OCI-LY3 (cell line): ENCODE data around the gene CHST11.

Experiments
- H2AFZ ChIP-seq: fragments of 200-600, 300-600 bp; shearing (Covaris generic); 2 replicates; pipeline ENCODE4 v1.6.0; 2014; ENCODE audit warnings: antibody characterized with exemption, low read depth, low read length
- H3K27ac ChIP-seq: fragments of 200-600, 300-600 bp; sonication (generic); 2 replicates; pipeline ENCODE4 v1.5.1; 2014; ENCODE audit warnings: mild to moderate bottlenecking, low read length, moderate library complexity, mixed read lengths
- H3K27me3 ChIP-seq: fragments of 200-600, 300-600 bp; sonication (generic); 2 replicates; pipeline ENCODE4 v1.6.1; 2014; ENCODE audit warnings: low read depth, low read length, mixed read lengths
- H3K36me3 ChIP-seq: fragments of 200-600, 300-600 bp; sonication (generic); replicated peaks from 2 replicates; pipeline ENCODE3; 2014; ENCODE audit warnings: low read depth, low read length, mixed read lengths
- H3K4me1 ChIP-seq: fragments of 300-600, 200-600 bp; sonication (generic); 2 replicates; pipeline ENCODE4 v1.6.1; 2014; ENCODE audit warnings: low read length, mixed read lengths
- H3K4me2 ChIP-seq: fragments of 200-600, 300-600 bp; sonication (generic); 2 replicates; pipeline ENCODE4 v1.6.1; 2014; ENCODE audit warnings: low read length, mixed read lengths
- H3K4me3 ChIP-seq: fragments of 300-600, 200-600 bp; sonication (generic); 2 replicates; pipeline ENCODE4 v1.5.1; 2014; ENCODE audit warnings: antibody characterized with exemption, mild to moderate bottlenecking, low read length, moderate library complexity
- H3K79me2 ChIP-seq: fragments of 300-600, 200-600 bp; shearing (Covaris generic); 2 replicates; pipeline ENCODE4 v1.6.1; 2014; ENCODE audit warnings: mild to moderate bottlenecking, low read length, mixed read lengths
- H3K9ac ChIP-seq: fragments of 300-600, 200-600 bp; shearing (Covaris generic); 2 replicates; pipeline ENCODE4 v1.6.0; 2014; ENCODE audit warnings: mild to moderate bottlenecking, low read length, moderate library complexity
- H3K9me3 ChIP-seq: fragments of 200-600, 300-600 bp; shearing (Covaris generic); 2 replicates; pipeline ENCODE4 v1.6.1; 2014; ENCODE audit warnings: low read length, mixed read lengths; ENCODE audit not compliant: insufficient read depth
- H4K20me1 ChIP-seq: fragments of 200-600, 300-600 bp; sonication (generic); 2 replicates; pipeline ENCODE4 v1.6.1; 2016; ENCODE audit warnings: low read length, mixed read lengths; ENCODE audit not compliant: insufficient read depth
- EZH2phosphoT487 ChIP-seq: fragments of 200-600 bp; shearing (Covaris generic); IDR thresholded peaks from 2 replicates; pipeline ENCODE4 v1.6.1; 2018; ENCODE audit warnings: antibody characterized with exemption, mixed run types, low read depth
- TF ChIP-seq, protein P1 (sequence below): fragments of 200-600, 300-600 bp; sonication (generic); IDR thresholded peaks from 2 replicates; pipeline ENCODE4 v1.5.1; 2014; ENCODE audit warnings: antibody characterized with exemption, low read length, low read depth

The CHST11 gene

DNA sequence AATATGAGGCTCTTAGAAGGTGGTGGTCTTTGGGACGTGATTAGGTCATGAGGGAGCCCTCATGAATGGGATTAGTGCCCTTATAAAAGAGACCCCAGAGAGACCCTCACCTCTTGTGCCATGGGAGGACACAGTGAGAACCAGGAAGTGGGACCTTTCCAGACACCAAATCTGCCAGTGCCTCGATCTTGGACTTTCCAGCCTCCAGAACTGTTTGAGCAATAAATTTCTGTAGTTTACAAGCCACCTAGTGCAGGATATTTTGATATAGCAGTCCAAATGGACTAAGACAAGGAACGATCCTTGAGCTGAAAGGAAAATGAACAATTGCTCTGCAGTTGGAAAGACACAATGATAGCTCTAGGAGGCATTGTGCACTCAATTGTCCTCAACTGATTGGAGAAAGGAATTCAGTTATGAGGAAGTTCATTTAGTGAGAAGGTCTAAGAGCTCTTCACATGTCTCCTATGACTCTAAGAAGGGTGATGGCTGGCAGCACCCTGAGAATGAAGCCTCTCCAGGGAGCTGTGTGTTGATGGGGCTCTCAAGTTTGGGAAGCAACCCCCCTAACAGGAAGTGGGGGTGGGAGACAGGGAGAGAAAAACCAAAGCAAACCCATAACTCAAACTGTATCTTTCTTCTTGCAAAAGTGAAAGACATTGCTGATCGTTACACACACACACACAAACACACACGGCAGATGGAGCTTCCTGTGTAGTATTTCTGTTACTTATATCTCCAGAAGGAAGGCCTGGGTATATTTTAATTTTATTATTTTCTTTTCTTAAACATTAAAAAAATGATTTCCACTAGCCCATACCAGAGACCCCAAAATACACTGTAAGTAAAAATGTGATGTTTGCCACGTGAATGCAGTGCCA lies 21.0 kb downstream of the CHST11 start:
- no peaks in the 10 kb centered on the region for H3K9me3 ChIP-seq
- H3K27me3 ChIP-seq, result no peaks in the 10 kb centered on the region
- H3K4me1 ChIP-seq, result peaks cover 35% of the 10 kb centered on the region
- no peaks in the 10 kb centered on the region; the same call in 1 of the 2 replicates for H3K79me2 ChIP-seq
- no peaks in the 10 kb centered on the region for H4K20me1 ChIP-seq
- H3K4me2 ChIP-seq, result peak overlapping the region; percentile 97
- peak overlapping the region; percentile 45 for H3K9ac ChIP-seq
- TF ChIP-seq, protein P1, sequence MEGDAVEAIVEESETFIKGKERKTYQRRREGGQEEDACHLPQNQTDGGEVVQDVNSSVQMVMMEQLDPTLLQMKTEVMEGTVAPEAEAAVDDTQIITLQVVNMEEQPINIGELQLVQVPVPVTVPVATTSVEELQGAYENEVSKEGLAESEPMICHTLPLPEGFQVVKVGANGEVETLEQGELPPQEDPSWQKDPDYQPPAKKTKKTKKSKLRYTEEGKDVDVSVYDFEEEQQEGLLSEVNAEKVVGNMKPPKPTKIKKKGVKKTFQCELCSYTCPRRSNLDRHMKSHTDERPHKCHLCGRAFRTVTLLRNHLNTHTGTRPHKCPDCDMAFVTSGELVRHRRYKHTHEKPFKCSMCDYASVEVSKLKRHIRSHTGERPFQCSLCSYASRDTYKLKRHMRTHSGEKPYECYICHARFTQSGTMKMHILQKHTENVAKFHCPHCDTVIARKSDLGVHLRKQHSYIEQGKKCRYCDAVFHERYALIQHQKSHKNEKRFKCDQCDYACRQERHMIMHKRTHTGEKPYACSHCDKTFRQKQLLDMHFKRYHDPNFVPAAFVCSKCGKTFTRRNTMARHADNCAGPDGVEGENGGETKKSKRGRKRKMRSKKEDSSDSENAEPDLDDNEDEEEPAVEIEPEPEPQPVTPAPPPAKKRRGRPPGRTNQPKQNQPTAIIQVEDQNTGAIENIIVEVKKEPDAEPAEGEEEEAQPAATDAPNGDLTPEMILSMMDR, result no peak
- no peak for TF ChIP-seq EZH2phosphoT487
- peak overlapping the region; percentile 71 for H3K4me3 ChIP-seq
- no peak overlapping the region for H3K27ac ChIP-seq
- H3K36me3 ChIP-seq, result no peaks in the 10 kb centered on the region
- H2AFZ ChIP-seq, result peak overlapping the region; percentile 49; the same call in 1 of the 2 replicates

DNA sequence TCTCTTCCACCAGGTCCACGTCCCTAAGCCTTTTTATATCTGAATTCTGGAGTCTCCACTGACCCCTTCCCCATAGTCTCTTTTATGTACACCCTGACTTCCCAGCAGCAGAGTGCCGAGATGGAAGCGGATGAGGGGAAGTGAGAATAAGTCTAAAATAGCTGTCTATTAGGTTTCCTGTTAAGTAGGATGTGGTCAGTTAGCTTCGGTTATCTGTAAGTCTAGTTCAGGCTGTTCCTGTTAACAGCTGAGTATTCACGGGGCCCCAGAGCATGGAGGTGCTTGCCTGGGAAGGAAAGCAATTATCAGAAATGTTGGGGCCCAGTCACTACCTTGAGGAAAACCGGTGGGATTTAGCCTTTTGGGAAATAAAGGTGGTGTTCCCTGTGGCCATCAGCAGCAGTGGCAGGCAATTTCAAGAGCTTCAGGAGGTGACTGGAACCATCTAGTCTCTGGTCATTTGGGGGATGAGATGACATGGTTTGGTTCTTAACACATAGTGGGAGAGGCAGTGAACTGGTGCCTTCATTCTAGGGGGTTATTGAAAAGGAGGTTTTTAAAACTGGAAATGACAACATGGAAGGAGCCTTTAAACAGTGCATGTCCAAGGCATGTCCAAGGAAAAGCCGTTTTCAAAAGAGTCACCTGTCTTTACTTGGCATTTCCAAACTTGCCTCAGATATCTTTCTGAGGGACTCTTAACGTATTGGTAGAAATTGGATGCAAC lies 21.8 kb downstream of the CHST11 start:
- Histone ChIP-seq H3K4me3 (peak overlapping the region; percentile 71), H3K79me2 (no peaks in the 10 kb centered on the region; the same call in 1 of the 2 replicates), H3K4me1 (peaks cover 27% of the 10 kb centered on the region), H3K9me3 (no peaks in the 10 kb centered on the region), H4K20me1 (no peaks in the 10 kb centered on the region), H2AFZ (peak overlapping the region; percentile 49; the same call in 1 of the 2 replicates), H3K9ac (peak overlapping the region; percentile 45), H3K36me3 (no peaks in the 10 kb centered on the region), H3K27ac (0 out of 2 replicates have a peak overlapping the region, but pooled peaks have one; percentile 30), H3K27me3 (no peaks in the 10 kb centered on the region), H3K4me2 (peak overlapping the region; percentile 97)
- TF ChIP-seq EZH2phosphoT487, result no peak
- TF ChIP-seq, protein P1, result no peak

DNA sequence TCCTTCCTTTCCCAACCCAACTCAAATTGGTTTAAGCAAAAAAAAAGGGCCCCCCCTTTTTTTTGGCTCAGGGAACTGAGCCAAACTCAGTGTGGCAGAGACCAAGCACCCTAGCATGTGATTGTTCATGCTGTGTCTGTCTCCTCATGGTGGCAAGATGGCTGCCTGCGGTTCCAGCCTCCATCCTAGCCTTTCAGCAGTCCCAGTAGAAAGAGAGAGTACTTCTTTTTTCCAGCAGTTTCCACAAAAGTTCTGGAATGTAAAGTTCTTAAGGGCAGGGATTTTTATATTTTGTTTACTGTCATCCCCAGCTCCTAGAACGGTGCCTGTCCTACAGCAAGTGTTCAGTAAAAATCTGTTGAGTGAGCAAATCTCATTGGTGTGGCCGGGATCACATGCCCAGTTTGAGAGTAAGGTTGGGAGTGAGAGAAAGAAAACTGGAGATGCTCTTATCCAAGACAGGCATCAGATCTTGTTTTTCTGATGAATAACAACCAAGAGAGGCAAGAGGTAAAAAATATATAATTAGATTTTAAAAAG lies 22.4 kb downstream of the CHST11 start:
- H3K4me3 ChIP-seq, result peak overlapping the region; percentile 71; the same call in 1 of the 2 replicates
- no peak overlapping the region for H2AFZ ChIP-seq
- H3K4me2 ChIP-seq, result peak overlapping the region; percentile 97
- no peak for TF ChIP-seq EZH2phosphoT487
- TF ChIP-seq, protein P1, result no peak
- H3K27ac ChIP-seq, result no peak overlapping the region
- no peaks in the 10 kb centered on the region for H3K36me3 ChIP-seq
- H3K4me1 ChIP-seq, result peaks cover 20% of the 10 kb centered on the region
- no peak overlapping the region for H3K9ac ChIP-seq
- H3K27me3 ChIP-seq, result no peaks in the 10 kb centered on the region
- no peaks in the 10 kb centered on the region for H4K20me1 ChIP-seq
- H3K79me2 ChIP-seq, result no peaks in the 10 kb centered on the region; the same call in 1 of the 2 replicates
- H3K9me3 ChIP-seq, result no peaks in the 10 kb centered on the region
